Stimulated activated CD4-positive, alpha-beta T cell treated with anti-CD3 and anti-CD28 coated beads, Interleukin-15, amount 100 ng/mL, for 48 hours (primary cell): ENCODE results near the gene SAC3D1.

Experiments
- DNase-seq, 2 donors: peaks; one replicate each; pipeline ENCODE4 v3.0.0-alpha.2; 2020; ENCODE audit warnings: low read depth in 2 of 2

The SAC3D1 gene

DNA sequence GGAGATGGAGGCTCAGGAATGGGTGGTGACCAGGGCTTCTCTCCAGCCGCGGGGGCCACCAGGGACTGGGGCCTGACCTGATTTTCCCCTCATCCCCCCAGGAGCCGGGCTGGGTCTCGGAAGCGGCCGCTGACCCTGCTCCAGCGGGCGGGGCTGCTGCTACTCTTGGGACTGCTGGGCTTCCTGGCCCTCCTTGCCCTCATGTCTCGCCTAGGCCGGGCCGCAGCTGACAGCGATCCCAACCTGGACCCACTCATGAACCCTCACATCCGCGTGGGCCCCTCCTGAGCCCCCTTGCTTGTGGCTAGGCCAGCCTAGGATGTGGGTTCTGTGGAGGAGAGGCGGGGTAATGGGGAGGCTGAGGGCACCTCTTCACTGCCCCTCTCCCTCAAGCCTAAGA, 46.8 kb downstream of the SAC3D1 start:
- DNase-seq: no peak

DNA sequence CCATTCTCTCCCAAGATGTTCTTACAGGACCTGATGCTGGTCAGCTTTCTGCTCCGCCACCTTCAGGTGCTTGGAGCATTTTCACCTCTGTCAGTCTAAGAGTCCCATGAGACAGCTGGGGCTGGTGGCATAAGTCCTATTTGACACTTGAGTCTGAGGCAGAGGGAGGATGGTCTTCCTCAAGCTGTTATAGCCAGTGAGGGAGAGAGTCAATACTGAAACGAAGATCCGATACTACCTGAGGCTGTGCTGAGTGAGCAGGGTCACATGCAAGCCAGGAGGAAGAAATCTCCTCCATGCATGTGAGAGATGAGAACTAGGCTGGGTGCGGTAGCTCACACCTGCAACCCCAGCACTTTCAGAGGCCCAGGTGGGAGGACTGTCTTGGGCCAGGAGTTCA, 48.6 kb downstream of the SAC3D1 start:
- DNase-seq: no peak

GRCh38 chr11:65090628-65091027, 49.6 kb downstream of the SAC3D1 start:
- no peak for DNase-seq
